Occipital lobe (tissue), 2 donors: ENCODE results near the gene GALNT9. TPM values are rescaled to one million over a fixed set of nuclear protein-coding genes. Genes with fewer than 3 reads are reported as not detected.

Source experiments
- DNase-seq: peaks from one replicate; lab custom pipeline; 2025; lab: John Stamatoyannopoulos, UW
- total RNA-seq: library from RNA; depleted of rRNA; stranded (reverse); fragments of >200 nt; gene quantifications from one replicate; pipeline ENCODE4 v1.2.3, GENCODE V29; 2014

Gene GALNT9
- total RNA-seq, 1 donor from 2014 or later = 1.4 TPM

DNA sequence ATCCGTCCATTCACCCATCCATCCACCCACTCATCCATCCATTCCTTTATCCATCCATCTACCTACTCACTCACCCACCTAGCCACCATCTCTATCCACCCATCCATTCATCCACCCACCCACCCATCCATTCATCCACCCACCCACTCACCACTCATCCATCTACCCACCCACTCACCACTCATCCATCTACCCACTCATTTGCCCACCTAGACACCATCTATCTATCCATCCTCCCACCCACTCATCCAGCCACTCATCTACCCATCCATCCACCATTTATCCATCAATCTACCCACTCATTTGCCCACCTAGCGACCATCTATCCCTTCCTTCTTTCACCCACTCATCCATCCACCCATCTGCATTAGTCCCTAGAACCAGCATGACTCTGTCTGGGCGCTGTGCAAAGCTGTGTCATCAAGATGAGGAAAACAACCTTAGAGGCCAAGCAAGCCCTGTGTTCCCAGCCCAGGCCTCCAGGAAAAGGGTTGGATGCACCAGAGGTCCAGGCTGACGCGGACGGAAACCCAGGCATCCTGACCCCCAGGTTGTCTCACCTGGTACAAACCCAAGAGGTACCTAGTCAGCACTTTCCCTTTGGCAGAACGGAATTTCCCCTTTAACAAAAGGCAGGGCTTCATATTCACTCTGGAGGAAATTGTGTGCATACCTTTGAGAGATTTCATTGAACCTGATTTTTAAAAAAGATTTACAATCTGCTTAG lies 111.4 kb downstream of the GALNT9 start:
- DNase-seq = no peak

DNA sequence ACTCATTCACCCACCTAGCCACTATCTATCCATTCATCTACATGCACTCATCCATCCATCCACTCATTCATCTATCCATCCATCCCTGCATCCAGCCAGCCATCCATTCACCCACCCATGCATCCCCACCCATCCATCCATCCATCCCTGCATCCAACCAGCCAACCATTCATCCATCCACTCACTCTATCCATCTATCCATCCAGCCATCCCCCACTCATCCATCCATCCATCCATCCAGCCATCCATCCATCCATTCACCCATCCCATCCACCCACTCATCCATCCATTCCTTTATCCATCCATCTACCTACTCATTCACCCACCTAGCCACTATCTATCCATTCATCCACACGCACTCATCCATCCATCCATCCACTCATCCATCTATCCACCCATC lies 112.0 kb downstream of the GALNT9 start:
- DNase-seq = no peak

DNA sequence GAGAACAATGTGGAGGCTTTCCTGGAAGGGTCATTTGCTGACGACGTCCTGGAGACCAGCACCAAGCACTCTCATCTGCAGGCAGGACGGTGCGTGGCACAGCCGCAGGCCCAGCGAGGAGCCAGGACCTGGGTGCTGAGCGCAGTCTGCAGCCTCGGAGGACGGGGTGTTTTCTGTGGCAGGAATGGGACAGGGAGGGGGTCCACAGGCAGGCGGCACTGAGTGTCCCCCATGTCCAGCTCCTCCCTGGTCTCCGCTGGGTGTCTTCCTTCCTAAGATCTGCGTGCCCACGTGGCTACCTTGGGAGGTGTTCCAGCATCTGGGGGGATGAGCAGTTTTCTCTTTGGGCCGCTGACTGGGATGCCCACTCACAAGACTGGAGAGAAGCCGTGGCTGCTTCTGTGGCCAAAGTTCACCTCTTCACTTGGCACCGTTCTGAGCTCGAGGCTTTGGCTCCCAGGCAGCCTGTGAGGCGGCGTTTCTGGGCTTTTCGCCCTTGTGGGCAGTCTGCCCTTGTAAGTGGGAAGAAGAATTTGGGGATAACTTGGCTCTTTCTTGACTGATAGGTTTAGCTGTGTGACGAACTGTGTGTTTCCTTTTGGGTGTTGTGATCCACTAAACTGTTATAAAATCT lies 112.9 kb downstream of the GALNT9 start:
- no peak for DNase-seq

DNA sequence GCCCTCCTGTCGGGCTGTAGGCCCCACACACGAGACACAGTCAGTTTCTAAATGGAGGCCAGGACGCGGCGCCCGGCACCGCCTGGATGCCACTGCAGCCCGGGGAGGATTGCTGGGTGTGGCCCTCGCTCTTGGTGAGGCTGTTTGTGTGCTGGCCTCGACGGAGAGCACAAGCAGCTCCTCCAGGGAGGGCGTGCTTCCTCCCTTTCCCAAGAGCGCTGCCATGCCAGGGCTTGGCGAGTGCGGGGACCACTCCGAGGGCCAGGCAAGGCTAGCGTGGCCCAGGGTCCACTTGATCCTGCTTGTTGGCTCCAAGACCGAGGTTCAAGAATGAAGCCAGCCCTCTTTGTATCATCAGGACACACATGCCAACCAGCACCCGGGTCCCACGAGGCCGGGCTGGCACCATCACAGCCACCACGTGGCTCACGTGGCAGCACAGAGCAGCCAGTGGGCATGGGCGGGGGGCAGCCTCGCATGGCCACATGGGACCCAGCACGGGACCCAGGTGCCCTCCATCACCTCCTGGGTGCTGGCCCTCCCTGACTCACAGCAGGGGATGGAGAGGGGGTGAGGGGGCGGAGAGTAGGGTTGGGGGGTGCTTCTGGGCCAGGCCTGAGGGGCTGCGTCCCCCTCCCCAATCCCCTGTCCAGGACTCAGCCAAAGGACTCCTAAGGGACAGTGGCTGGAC lies 113.9 kb downstream of the GALNT9 start:
- no peak for DNase-seq

DNA sequence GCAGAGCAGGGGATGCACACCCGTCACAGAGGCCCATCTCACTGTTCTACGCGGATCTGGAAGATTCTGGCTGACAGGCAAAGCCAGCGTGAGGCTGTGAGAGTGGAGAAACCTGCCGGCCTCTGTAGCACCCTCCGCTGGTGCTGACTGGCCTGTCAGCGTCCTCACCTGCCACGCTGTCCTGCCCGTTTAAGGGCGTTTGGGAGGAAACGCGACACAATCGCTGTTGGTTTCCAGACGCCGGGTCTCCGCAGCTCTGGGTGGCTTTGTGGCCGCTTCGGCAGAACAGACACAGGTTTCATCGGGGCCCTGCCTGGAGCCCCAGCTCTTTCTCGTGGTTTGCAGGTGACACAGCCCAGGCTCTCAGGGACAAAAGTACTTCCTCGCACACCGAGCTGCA lies 114.5 kb downstream of the GALNT9 start:
- DNase-seq = no peak

DNA sequence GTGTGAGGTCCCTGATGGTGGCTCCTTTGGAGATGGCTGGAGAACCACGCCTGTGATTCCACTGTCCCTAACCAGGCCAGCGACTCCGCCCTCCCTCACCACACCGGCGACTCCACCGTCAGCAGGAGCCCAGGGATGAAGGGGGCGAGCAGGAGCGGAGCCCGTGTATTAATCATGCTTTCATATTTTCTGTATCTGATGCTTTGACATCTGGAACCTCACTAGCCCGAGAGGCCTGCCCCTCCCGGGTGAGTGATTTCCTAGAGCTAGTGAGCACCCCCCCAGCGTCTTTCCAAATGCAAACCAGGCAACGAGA lies 115.3 kb downstream of the GALNT9 start:
- DNase-seq = no peak

DNA sequence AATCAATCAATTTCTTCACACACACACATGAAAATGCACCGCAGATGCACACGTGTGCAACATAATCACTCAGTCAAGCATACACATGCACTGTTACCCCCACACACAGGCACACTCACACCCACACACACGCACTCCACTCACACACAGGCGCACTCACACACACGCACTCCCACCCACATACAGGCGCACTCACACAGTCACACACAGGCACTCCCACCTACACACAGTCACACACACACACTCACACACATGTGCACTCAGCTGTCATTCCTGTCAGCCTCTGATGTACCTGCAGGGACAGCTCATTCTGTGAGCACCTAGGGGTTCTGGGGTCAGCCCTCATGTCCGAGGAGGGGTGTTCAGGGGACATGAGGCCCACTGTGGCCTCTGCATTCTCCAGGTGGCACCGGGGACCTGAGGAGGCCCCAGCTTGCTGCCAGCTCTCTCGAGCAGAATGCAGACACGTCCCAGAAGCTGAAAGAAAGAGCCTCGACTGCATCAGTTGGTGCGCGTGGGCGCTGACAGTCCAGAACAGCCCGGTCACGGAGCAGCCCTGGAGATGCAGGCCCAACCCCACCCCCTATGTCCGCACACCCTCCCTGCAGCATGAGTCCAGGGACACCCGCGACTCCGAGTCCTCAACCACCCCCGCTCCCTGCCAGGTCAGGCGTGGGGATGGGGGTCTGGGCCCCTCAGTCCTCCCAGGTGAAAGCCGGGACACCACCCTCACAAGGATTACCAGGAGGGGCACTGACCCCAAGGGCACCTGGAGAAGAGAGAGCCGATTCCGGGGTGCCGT lies 115.8 kb downstream of the GALNT9 start:
- DNase-seq = no peak

DNA sequence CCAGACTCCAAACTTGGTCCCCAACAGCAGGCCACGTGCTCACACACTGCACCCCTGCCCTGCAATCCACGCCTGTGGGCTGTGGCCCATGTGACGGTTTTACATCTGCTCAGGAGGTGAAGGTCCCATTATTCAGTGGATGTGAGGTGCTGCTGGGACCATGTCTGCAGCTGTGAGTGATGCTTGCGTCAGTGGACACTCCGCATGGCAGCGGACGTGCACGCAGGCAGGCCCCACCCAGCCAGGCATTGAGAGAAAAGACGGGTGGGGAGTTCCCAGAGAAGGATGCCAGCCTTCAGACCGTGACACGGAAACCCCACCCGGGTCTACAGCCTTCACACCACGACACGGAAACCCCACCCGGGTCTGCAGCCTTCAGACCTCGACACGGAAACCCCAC lies 117.6 kb downstream of the GALNT9 start:
- no peak for DNase-seq

DNA sequence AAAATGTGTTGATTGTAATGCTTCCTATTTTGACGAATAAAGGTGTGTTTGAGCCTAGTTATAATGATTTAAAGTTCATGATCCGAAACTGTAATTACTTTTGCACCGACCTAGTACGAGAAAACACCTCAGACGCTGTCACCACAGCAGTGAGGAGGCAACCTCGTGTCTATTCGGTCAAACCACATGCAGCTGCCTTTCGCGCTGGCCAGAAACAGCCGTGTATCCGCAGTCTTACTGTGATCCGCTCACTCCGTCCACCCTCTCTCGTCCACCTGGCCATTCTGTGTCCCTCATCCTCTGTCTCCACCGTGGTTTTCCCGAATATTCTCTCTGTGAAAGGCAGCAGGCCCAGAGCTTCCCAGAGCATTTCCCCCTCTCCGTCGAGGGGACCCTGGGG lies 118.1 kb downstream of the GALNT9 start:
- DNase-seq = no peak

DNA sequence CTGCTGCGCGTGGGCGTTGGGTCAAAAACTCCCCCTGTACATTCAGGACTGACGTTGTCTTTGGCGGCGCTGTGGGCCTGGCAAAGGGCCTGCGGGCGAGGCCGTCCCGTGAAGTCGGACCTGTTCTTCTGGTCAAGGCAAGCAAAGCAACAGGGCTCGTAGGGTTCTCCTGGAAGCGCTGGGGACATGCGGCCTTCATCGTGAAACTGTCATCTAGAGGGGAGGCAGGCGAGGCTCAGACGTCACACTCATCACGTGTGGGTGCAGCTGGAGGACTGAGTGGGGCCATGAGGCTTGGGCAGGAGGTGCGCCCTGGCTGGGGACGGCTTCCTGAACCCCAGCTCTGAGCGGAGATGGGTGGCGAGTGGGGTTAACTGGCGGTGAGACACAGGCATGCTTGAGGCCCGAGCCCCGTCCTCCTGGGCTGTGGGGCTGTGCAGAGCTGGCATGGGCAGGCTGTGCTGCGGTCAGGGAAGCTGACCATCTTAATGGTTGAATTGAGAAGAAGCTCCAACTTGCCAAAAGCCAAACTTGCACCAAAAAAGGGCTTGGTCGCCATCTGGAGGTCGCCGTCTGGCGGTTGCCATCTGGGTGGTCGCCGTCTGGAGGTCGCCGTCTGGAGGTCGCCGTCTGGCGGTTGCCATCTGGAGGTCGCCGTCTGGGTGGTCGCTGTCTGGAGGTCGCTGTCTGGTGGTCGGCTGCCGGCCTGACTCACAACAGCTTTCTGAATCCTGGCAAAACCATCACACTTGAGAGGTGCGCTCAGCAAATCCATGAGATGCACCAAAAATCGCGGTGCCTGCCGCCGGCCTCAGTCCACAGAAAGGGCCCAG lies 119.0 kb downstream of the GALNT9 start:
- no peak for DNase-seq

DNA sequence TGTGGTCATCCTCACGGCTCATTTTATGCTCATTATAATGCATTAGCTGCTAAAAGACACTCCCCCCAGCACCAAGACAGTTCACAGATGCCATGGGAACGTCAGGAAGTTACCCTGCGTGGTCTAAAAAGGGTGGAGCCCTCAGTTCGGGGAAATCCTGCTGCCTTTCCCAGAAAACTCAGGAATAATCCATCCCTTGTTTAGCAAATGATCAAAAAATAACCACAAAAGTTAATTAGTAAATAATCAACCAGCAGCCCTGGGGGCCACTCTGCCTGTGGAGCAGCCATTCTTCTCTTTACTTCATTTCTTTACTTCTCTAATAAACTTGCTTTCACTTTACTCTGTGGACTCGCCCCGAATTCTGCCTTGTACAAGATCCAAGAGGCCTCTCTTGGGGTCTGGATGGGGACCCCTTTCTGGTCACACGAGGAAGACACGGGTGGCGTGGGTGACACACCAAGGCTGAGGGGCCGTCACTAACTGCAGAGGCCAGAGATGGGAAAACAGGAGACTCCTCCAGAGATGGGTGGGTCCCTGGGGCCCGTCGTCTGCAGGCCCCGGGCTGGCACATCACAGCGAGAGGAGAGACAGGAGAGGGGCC lies 119.7 kb downstream of the GALNT9 start:
- no peak for DNase-seq

DNA sequence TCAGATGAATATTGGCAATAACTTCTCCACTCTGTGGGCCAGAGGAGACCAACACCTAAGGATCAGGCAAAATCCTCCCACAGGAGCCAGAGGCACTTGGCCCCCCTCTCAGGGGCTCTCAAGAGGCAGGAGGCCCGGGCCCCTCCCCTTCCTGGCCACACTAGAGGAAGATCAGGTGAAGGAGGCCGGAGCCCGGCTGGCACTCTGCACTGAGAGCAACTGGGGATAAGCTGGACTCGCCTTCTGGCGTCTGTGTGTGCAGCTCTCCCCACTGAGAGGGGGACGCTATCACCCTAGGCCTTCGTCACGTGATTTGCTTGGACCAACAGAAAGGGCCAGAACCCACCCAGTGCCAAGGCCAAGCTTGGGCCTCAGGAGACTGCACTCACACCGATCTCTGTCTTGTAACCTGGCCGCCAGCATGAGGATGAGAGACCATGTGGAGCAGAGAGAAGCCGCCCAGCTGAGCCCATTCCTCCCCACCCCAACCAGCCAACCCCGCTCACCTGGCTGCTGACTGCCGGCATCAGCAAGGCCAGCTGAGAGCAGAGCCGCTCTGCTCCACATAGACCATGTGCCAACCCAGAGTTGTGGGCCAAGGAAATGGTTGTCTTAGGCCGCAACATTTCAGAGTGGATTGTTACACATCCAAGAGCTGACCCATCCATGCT lies 121.1 kb downstream of the GALNT9 start:
- no peak for DNase-seq

DNA sequence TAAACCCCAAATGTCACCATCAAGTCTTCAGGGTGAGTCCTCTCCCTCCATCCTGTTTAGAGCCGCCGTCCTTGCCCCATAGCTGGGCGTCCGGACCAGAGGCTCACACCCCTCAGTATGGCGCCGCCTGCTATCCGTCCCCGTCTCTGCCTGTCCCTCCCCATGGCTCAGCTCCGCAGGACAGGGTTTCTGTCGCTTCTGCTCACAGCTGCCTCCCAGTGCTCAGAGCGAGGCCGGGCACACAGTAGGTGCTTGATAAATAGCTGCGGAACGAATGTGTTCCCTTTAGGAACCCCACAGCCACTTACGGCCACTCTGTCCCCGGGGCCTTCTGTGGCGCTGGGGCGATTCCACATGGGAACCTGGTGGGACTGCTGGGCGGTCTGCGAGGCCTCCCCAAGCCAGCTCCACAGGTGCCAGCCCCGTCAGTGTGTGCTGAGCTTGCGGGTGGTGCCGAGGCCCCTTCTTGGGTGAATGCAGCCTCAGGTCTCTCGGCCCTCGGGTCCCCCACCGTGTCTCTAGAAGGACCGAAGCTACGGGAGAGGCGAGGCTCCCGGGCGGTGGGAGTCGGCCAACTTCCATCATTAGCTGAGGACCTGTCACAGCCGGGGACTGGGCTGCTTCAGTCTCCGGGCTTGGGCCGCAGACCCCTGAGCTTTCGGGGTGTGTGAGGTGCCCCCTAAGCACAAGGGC lies 122.2 kb downstream of the GALNT9 start:
- no peak for DNase-seq

DNA sequence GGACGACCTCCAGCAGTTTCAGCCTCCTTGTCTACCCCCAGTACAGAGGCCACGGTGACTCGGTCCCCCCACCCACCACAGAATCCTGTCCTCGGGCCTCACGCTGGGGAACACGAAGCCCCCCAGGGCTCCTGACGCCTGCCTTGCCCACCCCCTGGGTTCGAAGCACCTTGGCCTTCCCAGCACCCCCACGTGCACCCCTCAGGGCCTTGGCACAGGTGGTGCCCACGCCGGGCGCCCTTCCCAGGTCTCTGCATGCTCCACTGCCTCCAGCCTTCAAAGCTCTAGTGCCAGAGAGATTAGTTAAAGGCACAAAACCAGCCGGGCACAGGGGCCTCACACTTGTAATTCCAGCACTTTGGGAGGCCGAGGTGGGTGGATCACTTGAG lies 123.3 kb downstream of the GALNT9 start:
- DNase-seq = no peak

DNA sequence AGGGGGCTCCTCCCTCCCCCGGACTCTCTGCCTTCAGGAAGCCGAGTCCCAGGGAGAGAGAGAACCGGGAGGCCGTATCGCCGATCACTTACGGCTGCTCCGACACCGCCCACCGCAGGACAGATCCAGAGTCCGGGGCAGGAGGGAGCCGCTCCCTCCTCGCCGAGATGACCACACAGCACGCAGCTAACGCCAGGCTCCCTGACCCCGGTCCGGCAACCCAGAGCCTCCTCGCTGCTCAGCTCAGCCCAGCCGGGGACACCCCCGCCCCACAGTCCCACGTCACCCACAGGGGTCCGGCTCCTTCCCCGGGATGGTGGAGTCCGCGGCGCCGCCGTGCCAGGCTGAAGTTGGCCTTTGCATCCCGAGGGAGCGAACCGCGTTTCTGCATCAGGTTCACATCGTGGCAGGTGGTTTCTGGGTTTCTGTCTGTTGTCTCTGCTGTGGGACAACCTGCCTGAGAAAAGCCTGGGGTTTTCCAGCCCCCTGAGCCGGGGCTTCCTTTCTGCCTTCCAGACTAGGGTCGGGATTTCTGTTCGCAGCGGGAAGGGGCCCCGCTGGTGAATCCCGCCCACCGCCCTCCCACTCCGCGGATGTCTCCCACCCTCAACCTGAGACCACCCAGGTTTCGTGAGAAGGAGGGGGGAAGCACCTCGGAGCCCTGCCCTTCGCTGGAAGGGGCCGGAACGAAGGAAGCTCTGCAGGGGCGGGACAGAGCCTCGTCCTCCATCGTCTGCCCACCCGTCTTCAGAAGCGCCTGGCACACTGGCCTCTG lies 123.9 kb downstream of the GALNT9 start:
- no peak for DNase-seq

DNA sequence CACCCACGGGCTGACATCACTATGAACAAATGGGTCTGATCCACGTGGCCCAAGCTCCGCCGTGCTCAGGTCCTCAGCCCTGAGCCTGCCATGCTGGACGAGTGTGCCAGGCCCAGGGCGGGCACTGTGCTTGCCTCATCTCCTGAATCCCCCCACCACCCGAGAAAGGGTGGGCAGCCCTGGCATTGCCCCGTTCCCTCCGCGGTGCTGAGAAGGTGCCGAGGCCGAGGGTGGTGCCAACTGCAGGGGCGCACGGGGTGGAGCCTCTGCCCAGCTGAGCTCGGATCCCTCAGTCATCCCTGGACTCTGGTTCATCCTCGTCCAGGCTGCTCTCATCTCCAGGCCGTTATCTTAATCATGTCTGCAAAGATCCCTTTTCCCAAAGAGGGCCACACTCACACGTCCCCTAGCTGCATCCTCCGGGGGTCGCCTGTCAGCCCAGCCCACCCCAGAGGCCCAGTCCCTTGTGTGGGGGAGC lies 124.6 kb downstream of the GALNT9 start:
- no peak for DNase-seq

DNA sequence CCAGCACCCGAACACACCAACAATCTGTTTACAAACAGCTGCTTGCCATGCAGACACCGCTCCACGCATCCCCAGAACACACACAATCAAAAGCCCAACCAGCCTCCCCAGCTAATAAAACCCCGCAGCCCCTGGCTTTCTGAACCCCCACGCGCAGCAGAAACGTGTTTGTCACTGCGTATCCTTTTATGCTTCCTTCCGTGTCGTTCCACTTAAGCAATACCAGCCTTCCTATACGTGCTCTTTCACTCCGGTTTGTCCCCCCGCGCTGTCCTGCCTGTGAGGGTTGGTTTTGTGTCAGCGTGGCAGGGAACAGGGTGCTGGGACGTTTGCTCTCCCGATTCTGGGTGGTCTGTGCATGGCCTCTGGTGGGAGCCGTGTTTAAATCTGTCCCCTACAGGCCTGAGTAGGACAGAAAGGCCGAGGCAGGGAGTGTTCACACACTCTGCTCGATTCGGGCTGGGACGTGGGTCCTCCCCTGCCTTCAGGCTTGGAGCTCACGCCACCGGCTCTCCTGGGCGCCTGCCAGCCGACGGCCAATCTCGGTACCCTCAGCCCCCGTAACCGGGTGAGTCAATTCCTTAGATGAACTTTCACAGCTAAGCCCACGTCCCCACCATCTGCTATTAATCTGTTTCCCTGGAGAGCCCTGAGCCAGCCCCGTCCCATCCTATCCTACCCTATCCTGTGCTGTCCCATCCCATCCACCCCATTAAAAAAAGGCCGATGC lies 125.2 kb downstream of the GALNT9 start:
- no peak for DNase-seq
